ENCODE data around the gene GALNT15. TPM values are rescaled to one million over a fixed set of nuclear protein-coding genes. Genes with fewer than 3 reads are reported as not detected.

The GALNT15 gene
- total and polyA plus RNA-seq, 2 donors from 2014 or later = 5.5 to 39.9 TPM

DNA sequence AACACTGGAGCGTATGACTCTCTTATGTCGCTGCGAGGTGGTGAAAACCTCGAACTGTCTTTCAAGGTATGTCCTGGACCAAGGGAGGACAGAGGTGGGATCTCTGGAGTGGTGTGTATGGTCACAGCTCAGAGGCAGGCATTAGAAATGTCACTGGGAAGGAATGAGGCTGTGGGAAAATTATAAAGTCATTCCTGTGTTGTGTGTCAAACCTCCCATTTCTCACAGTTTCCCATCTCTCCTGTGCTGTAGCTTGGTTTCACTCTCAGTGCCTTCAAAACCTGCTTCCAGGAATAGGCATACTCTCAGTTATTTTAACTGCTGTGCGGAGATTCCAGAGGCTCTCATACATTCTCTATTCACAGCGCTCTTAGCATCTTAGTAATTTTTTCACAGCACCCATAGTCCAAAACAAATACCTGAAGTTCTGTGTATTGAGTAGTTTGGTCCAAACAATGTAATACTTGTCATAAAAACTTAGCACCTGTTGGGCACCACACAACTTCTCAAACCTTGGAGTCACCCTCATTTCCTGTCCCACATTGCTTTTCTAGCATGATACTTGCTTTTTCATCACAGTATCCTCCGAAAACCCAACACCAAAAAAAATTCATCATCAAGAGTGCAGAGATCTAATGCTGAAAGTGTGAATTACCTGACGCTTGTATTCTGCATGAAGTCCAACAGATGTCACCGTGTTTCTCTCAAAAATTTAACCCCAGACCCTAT is 36.9 kb downstream of the GALNT15 start:
- intact Hi-C loops (cut with DNase I) = no loop called here
- no peaks in the 10 kb centered on the region for H3K36me3 ChIP-seq (ENCODE audit: control insufficient read depth in 2 of 3, insufficient read depth in 3 of 3, low read length in 3 of 3)
- no peaks in the 10 kb centered on the region for H3K27me3 ChIP-seq (ENCODE audit: control insufficient read depth, insufficient read depth, low read length)
- FAIRE-seq = no peak
- no peak overlapping the region for H3K9ac ChIP-seq (ENCODE audit: low read length in 3 of 3)
- H3K9me3 ChIP-seq (ENCODE audit: control insufficient read depth in 2 of 3, insufficient read depth in 1 of 3, low read length in 3 of 3) = no peaks in the 10 kb centered on the region
- TF ChIP-seq CTCF (IDR thresholded peaks at IDR 0.05; ENCODE audit: borderline replicate concordance, extremely low read depth, insufficient read depth) = no peak
- no peaks in the 10 kb centered on the region for H3K4me1 ChIP-seq (ENCODE audit: control insufficient read depth in 2 of 3, insufficient read depth in 2 of 3, low read depth in 1 of 3, low read length in 3 of 3)
- H3K27ac ChIP-seq (ENCODE audit: low read depth in 2 of 2, low read length in 2 of 2) = no peak overlapping the region
- no peak overlapping the region for H3K4me3 ChIP-seq (ENCODE audit: low read length in 3 of 3)
- no peak for DNase-seq

DNA sequence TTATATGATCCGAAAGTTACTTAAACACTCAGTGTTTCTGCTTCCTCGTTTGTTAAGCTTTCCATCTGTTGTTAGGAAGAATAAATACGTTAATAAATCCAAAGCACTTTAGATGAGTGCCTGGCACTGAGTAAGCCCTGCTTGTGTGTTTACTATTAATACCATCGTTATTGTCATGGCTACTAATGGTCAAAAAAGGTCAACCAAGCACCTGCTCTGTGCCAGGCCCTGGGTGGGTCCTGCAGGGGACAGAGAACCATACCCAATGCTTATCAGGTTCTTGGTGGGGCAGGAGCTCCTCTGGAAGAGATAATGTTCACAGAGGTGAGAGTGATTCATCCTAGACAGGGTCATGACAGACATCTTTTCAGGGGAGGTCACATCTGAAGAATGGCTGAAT is 39.9 kb downstream of the GALNT15 start:
- H3K4me1 ChIP-seq (ENCODE audit: control insufficient read depth in 2 of 3, insufficient read depth in 2 of 3, low read depth in 1 of 3, low read length in 3 of 3) = no peaks in the 10 kb centered on the region
- DNase-seq (no peak), FAIRE-seq (no peak)
- H3K4me3 ChIP-seq (ENCODE audit: low read length in 3 of 3) = no peak overlapping the region
- H3K27ac ChIP-seq (ENCODE audit: low read depth in 2 of 2, low read length in 2 of 2) = no peak overlapping the region
- no peaks in the 10 kb centered on the region for H3K36me3 ChIP-seq (ENCODE audit: control insufficient read depth in 2 of 3, insufficient read depth in 3 of 3, low read length in 3 of 3)
- no peaks in the 10 kb centered on the region for H3K27me3 ChIP-seq (ENCODE audit: control insufficient read depth, insufficient read depth, low read length)
- no peaks in the 10 kb centered on the region for H3K9me3 ChIP-seq (ENCODE audit: control insufficient read depth in 2 of 3, insufficient read depth in 1 of 3, low read length in 3 of 3)
- H3K9ac ChIP-seq (ENCODE audit: low read length in 3 of 3) = no peak overlapping the region
- no peak for TF ChIP-seq CTCF (IDR thresholded peaks at IDR 0.05; ENCODE audit: borderline replicate concordance, extremely low read depth, insufficient read depth)
- intact Hi-C loops (cut with DNase I) = no loop called here

GRCh38 chr3:16216373-16216935 is 42.0 kb downstream of the GALNT15 start:
- TF ChIP-seq CTCF (IDR thresholded peaks at IDR 0.05; ENCODE audit: borderline replicate concordance, extremely low read depth, insufficient read depth) = no peak
- Histone ChIP-seq H3K4me3 (ENCODE audit: low read length in 3 of 3) (no peak overlapping the region), H3K36me3 (ENCODE audit: control insufficient read depth in 2 of 3, insufficient read depth in 3 of 3, low read length in 3 of 3) (no peaks in the 10 kb centered on the region), H3K9ac (ENCODE audit: low read length in 3 of 3) (no peak overlapping the region), H3K9me3 (ENCODE audit: control insufficient read depth in 2 of 3, insufficient read depth in 1 of 3, low read length in 3 of 3) (no peaks in the 10 kb centered on the region), H3K27ac (ENCODE audit: low read depth in 2 of 2, low read length in 2 of 2) (no peak overlapping the region), H3K27me3 (ENCODE audit: control insufficient read depth, insufficient read depth, low read length) (no peaks in the 10 kb centered on the region), H3K4me1 (ENCODE audit: control insufficient read depth in 2 of 3, insufficient read depth in 2 of 3, low read depth in 1 of 3, low read length in 3 of 3) (no peaks in the 10 kb centered on the region)
- intact Hi-C loops (cut with DNase I) = no loop called here
- DNase-seq (no peak), FAIRE-seq (no peak)
